Liver (tissue), 9 donors: ENCODE measurements around the gene SLC25A21. TPM values are rescaled to one million over a fixed set of nuclear protein-coding genes. Genes with fewer than 3 reads are reported as not detected.

Experiments used
- DNase-seq: peaks from one replicate; pipeline ENCODE4 v3.0.0-alpha.2; 2017; ENCODE audit warnings: low spot score
- H3K27ac ChIP-seq, 2 donors: one replicate each; pipeline ENCODE4 v1.7.0; 2013; ENCODE audit warnings: inconsistent platforms in 2 of 2, low read length in 2 of 2, control low read depth in 1 of 2, low read depth in 1 of 2, mild to moderate bottlenecking in 1 of 2
- H3K27me3 ChIP-seq, 4 donors: one replicate each; pipeline versions ENCODE4 v1.6.1 to v1.7.0; 2013; ENCODE audit warnings: low read length in 3 of 4, inconsistent platforms in 1 of 4, mild to moderate bottlenecking in 1 of 4, moderate library complexity in 1 of 4; ENCODE audit not compliant: control insufficient read depth in 4 of 4, insufficient read depth in 4 of 4
- H3K36me3 ChIP-seq, 4 donors: one replicate each; pipeline versions ENCODE4 v1.6.1 to v1.7.0; 2013; ENCODE audit warnings: low read length in 3 of 4, mild to moderate bottlenecking in 3 of 4, low read depth in 1 of 4, moderate library complexity in 1 of 4; ENCODE audit not compliant: control insufficient read depth in 4 of 4, insufficient read depth in 3 of 4
- H3K4me1 ChIP-seq, 4 donors: one replicate each; pipeline versions ENCODE4 v1.6.1 to v1.7.0; 2013; ENCODE audit warnings: low read length in 3 of 4, mild to moderate bottlenecking in 3 of 4, moderate library complexity in 1 of 4; ENCODE audit not compliant: control insufficient read depth in 4 of 4, insufficient read depth in 4 of 4
- H3K4me3 ChIP-seq, 3 donors: one replicate each; pipeline versions ENCODE4 v1.6.1 to v1.7.0; 2013; ENCODE audit warnings: low read length in 3 of 3, control low read depth in 1 of 3, low read depth in 1 of 3, mild to moderate bottlenecking in 1 of 3
- H3K9ac ChIP-seq, 2 donors: one replicate each; pipeline ENCODE4 v1.7.0; 2013; ENCODE audit warnings: low read length in 2 of 2, mild to moderate bottlenecking in 2 of 2, moderate library complexity in 2 of 2, control low read depth in 1 of 2, low read depth in 1 of 2
- H3K9me3 ChIP-seq, 4 donors: one replicate each; pipeline versions ENCODE4 v1.6.1 to v1.7.0; 2013; ENCODE audit warnings: low read length in 3 of 4; ENCODE audit not compliant: control insufficient read depth in 4 of 4
- EGR1 ChIP-seq, 2 donors: IDR thresholded peaks; 2 replicates each; pipeline ENCODE4 v1.6.1; 2016 to 2018; ENCODE audit warnings: antibody characterized with exemption in 2 of 2, low read depth in 2 of 2
- FOXA1 ChIP-seq: IDR thresholded peaks from 2 replicates; pipeline ENCODE4 v1.6.1; 2016; ENCODE audit warnings: antibody characterized with exemption
- FOXA2 ChIP-seq: IDR thresholded peaks from 2 replicates; pipeline ENCODE4 v1.6.1; 2016; ENCODE audit warnings: antibody characterized with exemption
- GABPA ChIP-seq, 2 donors: IDR thresholded peaks in 1 of 2; conservative IDR thresholded peaks in 1 of 2; 2 replicates each; pipeline ENCODE4 v1.6.1; 2016; ENCODE audit warnings: antibody characterized with exemption in 2 of 2, mild to moderate bottlenecking in 1 of 2, moderate library complexity in 1 of 2
- HNF4A ChIP-seq, 2 donors: conservative IDR thresholded peaks; 2 replicates each; pipeline ENCODE4 v1.6.1; 2016; ENCODE audit warnings: antibody characterized with exemption in 2 of 2, mild to moderate bottlenecking in 2 of 2
- HNF4G ChIP-seq: IDR thresholded peaks from 2 replicates; pipeline ENCODE4 v1.6.1; 2016; ENCODE audit warnings: antibody characterized with exemption
- JUND ChIP-seq, 2 donors: IDR thresholded peaks; 2 replicates each; pipeline ENCODE4 v1.6.1; 2016; ENCODE audit warnings: antibody characterized with exemption in 2 of 2
- NR2F2 ChIP-seq: IDR thresholded peaks from 2 replicates; pipeline ENCODE4 v1.6.1; 2016; ENCODE audit warnings: antibody characterized with exemption
- RAD21 ChIP-seq, 2 donors: IDR thresholded peaks; 2 replicates each; pipeline ENCODE4 v1.6.1; 2016; ENCODE audit warnings: antibody characterized with exemption in 2 of 2, mild to moderate bottlenecking in 2 of 2
- RXRA ChIP-seq, 2 donors: IDR thresholded peaks; 2 replicates each; pipeline ENCODE4 v1.6.1; 2017 to 2018; ENCODE audit warnings: antibody characterized with exemption in 2 of 2, mild to moderate bottlenecking in 1 of 2
- TAF1 ChIP-seq: conservative IDR thresholded peaks from 2 replicates; pipeline ENCODE4 v1.6.1; 2016; ENCODE audit warnings: antibody characterized with exemption, mild to moderate bottlenecking
- YY1 ChIP-seq: IDR thresholded peaks from 2 replicates; pipeline ENCODE4 v1.6.1; 2016; ENCODE audit warnings: antibody characterized with exemption, mild to moderate bottlenecking
- WGBS: extraction: QIAGEN DNeasy Blood & Tissue Kit; methylation state at CpG from one replicate; pipeline ENCODE4 v1.1.7; 2013; 5-methylcytosine and 5-hydroxymethylcytosine counted together
- polyA plus RNA-seq, 2 donors: library from polyadenylated mRNA; stranded (reverse) in 1 of 2; unstranded in 1 of 2; fragments of 200-250 nt in 1 of 2; fragments of >200 nt in 1 of 2; fragmentation: Nextera tagmentation in 1 of 2; extraction: Ambion mirVana in 1 of 2; gene quantifications; one replicate each; pipeline versions ENCODE4 v1.2.1 to v1.2.3, GENCODE V29; 2013 to 2015
- total RNA-seq, 2 donors: library from RNA; depleted of rRNA; stranded (reverse); fragments of >200 nt; gene quantifications; one replicate each; pipeline ENCODE4 v1.2.3, GENCODE V29; 2014
- TF ChIP-seq, protein P1 (sequence below): IDR thresholded peaks from 2 replicates; pipeline ENCODE4 v1.6.1; 2016; ENCODE audit warnings: antibody characterized with exemption
- TF ChIP-seq, protein P2 (sequence below): fragments of 150-350 bp; IDR thresholded peaks from 2 replicates; pipeline ENCODE4 v1.5.1; 2017; ENCODE audit warnings: improper control_type of control experiment, low read depth, low read length; ENCODE audit not compliant: missing input control
- TF ChIP-seq, protein P3 (sequence below): IDR thresholded peaks from 2 replicates; pipeline ENCODE4 v1.6.1; 2016; ENCODE audit warnings: antibody characterized with exemption, mild to moderate bottlenecking
- TF ChIP-seq, protein P4 (sequence below): IDR thresholded peaks from 2 replicates; pipeline ENCODE4 v1.6.1; 2016; ENCODE audit warnings: antibody characterized with exemption
- TF ChIP-seq, protein P5 (sequence below): IDR thresholded peaks from 2 replicates; pipeline ENCODE4 v1.6.1; 2016; ENCODE audit warnings: antibody characterized with exemption
- donor health status: healthy.
- donor health status: healthy.
- donor health status: healthy.
- donor health status: healthy.
- donor health status: healthy.

Gene SLC25A21
- total and polyA plus RNA-seq, 4 donors, result 0.13 to 24.3 (median 0.23) TPM

DNA sequence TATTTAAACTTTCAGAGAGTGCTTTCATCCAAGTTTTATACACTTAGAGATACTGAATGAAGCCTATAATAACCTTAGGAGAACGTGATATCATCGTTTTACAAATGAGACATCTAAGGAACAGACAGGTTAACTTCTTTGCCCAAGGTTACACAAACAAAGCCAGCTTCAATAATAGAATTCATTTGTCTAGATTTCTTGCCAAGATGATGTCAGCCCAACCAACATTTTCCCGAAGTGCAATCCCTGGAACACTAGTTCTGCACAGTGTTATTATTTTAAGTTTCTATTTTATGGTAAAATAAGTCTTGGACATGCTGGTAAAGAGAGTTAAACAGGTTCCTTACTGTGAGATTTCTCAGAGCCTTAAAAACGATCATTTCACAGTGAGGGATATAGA lies 174.6 kb downstream of the SLC25A21 start:
- no peak overlapping the region for H3K4me3 ChIP-seq
- no peaks in the 10 kb centered on the region for H3K36me3 ChIP-seq
- no peak overlapping the region for H3K9ac ChIP-seq
- H3K9me3 ChIP-seq, result no peaks in the 10 kb centered on the region
- TF ChIP-seq RXRA (IDR thresholded peaks at IDR 0.05) (no peak), HNF4G (no peak), HNF4A (conservative IDR thresholded peaks at IDR 0.05) (no peak), FOXA1 (no peak)
- TF ChIP-seq, protein P1, sequence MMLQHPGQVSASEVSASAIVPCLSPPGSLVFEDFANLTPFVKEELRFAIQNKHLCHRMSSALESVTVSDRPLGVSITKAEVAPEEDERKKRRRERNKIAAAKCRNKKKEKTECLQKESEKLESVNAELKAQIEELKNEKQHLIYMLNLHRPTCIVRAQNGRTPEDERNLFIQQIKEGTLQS, result no peak
- TF ChIP-seq, protein P2, sequence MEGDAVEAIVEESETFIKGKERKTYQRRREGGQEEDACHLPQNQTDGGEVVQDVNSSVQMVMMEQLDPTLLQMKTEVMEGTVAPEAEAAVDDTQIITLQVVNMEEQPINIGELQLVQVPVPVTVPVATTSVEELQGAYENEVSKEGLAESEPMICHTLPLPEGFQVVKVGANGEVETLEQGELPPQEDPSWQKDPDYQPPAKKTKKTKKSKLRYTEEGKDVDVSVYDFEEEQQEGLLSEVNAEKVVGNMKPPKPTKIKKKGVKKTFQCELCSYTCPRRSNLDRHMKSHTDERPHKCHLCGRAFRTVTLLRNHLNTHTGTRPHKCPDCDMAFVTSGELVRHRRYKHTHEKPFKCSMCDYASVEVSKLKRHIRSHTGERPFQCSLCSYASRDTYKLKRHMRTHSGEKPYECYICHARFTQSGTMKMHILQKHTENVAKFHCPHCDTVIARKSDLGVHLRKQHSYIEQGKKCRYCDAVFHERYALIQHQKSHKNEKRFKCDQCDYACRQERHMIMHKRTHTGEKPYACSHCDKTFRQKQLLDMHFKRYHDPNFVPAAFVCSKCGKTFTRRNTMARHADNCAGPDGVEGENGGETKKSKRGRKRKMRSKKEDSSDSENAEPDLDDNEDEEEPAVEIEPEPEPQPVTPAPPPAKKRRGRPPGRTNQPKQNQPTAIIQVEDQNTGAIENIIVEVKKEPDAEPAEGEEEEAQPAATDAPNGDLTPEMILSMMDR, result no peak
- H3K27ac ChIP-seq, result no peak overlapping the region
- 53% methylated on average over 4 of the region's 4 CpGs for WGBS
- no peaks in the 10 kb centered on the region for H3K27me3 ChIP-seq
- H3K4me1 ChIP-seq, result no peaks in the 10 kb centered on the region
- no peak for DNase-seq

DNA sequence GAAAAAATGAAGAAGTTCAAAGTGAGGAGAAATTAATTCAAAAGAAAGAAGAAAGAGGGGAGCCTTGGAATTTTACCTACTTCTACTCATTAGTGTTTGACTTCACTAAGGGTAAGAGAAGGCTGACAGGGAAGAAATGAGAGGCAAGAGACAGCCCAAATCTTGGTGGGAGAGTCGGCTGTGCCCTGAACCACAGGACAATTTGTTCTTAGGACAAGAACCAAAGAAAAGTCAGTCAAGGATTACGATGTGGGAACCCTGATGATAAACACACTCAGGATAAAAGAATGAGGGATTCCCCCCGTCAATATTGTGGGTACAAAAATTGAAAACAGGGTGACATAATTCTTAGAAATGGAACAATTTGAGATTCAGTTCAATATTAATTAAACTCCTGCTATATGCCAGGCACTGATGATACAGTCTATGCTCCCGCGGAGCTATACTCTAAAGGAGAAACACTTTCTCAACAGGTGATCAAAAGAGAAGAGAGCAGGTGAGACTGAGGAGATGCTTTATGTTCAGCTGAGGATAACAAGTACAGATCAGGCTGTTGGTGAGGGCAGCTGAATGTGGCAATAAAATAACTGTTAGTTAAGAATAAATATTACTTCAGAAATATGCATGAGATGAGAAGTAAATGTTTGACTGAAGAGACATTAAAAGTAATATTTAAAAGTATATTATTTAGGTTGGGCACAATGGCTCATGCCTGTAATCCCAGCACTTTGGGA lies 175.4 kb downstream of the SLC25A21 start:
- Histone ChIP-seq H3K27ac (no peak overlapping the region), H3K4me1 (no peaks in the 10 kb centered on the region), H3K4me3 (no peak overlapping the region), H3K36me3 (no peaks in the 10 kb centered on the region), H3K9me3 (no peaks in the 10 kb centered on the region), H3K9ac (no peak overlapping the region), H3K27me3 (no peaks in the 10 kb centered on the region)
- 90% methylated on average over 5 of the region's 5 CpGs for WGBS
- DNase-seq, result no peak
- TF ChIP-seq TAF1 (no peak), YY1 (no peak), FOXA1 (no peak), GABPA (IDR thresholded peaks at IDR 0.05 in 1 of 2, conservative IDR thresholded peaks at IDR 0.05 in 1 of 2) (no peak), EGR1 (IDR thresholded peaks at IDR 0.05; ENCODE audit: low read depth in 2 of 2) (no peak), RAD21 (IDR thresholded peaks at IDR 0.05) (no peak), HNF4A (conservative IDR thresholded peaks at IDR 0.05) (no peak), FOXA2 (no peak), NR2F2 (no peak), JUND (IDR thresholded peaks at IDR 0.05) (no peak), RXRA (IDR thresholded peaks at IDR 0.05) (no peak)
- TF ChIP-seq, protein P3, sequence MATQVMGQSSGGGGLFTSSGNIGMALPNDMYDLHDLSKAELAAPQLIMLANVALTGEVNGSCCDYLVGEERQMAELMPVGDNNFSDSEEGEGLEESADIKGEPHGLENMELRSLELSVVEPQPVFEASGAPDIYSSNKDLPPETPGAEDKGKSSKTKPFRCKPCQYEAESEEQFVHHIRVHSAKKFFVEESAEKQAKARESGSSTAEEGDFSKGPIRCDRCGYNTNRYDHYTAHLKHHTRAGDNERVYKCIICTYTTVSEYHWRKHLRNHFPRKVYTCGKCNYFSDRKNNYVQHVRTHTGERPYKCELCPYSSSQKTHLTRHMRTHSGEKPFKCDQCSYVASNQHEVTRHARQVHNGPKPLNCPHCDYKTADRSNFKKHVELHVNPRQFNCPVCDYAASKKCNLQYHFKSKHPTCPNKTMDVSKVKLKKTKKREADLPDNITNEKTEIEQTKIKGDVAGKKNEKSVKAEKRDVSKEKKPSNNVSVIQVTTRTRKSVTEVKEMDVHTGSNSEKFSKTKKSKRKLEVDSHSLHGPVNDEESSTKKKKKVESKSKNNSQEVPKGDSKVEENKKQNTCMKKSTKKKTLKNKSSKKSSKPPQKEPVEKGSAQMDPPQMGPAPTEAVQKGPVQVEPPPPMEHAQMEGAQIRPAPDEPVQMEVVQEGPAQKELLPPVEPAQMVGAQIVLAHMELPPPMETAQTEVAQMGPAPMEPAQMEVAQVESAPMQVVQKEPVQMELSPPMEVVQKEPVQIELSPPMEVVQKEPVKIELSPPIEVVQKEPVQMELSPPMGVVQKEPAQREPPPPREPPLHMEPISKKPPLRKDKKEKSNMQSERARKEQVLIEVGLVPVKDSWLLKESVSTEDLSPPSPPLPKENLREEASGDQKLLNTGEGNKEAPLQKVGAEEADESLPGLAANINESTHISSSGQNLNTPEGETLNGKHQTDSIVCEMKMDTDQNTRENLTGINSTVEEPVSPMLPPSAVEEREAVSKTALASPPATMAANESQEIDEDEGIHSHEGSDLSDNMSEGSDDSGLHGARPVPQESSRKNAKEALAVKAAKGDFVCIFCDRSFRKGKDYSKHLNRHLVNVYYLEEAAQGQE, result no peak
- TF ChIP-seq, protein P4, sequence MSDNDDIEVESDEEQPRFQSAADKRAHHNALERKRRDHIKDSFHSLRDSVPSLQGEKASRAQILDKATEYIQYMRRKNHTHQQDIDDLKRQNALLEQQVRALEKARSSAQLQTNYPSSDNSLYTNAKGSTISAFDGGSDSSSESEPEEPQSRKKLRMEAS, result no peak
- TF ChIP-seq, protein P1, result no peak
- TF ChIP-seq, protein P5, sequence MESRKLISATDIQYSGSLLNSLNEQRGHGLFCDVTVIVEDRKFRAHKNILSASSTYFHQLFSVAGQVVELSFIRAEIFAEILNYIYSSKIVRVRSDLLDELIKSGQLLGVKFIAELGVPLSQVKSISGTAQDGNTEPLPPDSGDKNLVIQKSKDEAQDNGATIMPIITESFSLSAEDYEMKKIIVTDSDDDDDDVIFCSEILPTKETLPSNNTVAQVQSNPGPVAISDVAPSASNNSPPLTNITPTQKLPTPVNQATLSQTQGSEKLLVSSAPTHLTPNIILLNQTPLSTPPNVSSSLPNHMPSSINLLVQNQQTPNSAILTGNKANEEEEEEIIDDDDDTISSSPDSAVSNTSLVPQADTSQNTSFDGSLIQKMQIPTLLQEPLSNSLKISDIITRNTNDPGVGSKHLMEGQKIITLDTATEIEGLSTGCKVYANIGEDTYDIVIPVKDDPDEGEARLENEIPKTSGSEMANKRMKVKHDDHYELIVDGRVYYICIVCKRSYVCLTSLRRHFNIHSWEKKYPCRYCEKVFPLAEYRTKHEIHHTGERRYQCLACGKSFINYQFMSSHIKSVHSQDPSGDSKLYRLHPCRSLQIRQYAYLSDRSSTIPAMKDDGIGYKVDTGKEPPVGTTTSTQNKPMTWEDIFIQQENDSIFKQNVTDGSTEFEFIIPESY, result no peak
